Measurements from ENCODE around the gene ERI3. TPM values are rescaled to one million over a fixed set of nuclear protein-coding genes. Genes with fewer than 3 reads are reported as not detected.

The ERI3 gene
- total and polyA plus RNA-seq, 2 experiments from 2014 or later, result 59.4 to 93.2 TPM

DNA sequence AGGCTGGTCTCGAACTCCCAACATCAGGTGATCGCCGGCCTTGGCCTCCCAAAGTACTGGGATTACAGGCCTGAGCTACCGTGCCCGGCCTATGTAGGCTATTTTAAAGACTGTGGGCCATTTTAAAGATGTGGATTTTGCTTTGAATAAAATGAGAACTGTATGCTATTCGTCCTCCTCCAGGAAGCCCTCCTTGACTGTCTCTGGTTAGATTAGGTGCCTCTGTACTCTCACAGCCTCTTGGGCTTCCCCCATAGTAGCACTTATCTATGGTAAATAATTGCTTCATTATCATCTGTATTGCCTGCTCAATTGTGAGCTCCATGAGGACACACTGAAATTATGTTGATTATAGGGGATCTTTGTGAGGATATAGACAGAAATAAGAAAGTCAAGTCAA, 20.5 kb upstream of the ERI3 start:
- DNase-seq (ENCODE audit: low spot score), result no peak
- 93% methylated on average over 6 of the region's 6 CpGs for WGBS (ENCODE audit: low lambda C conversion rate, missing lambda C conversion rate)
- Histone ChIP-seq H4K20me1 (ENCODE audit: insufficient read depth, poor library complexity, severe bottlenecking) (no peaks in the 10 kb centered on the region), H3K9me3 (ENCODE audit: low read depth) (no peaks in the 10 kb centered on the region), H3K79me2 (no peaks in the 10 kb centered on the region), H3K4me2 (no peak overlapping the region), H2AFZ (no peak overlapping the region), H3K9me2 (replicated peaks; ENCODE audit: insufficient read depth) (no peaks in the 10 kb centered on the region), H3K36me3 (replicated peaks; ENCODE audit: insufficient read depth, low read depth) (no peaks in the 10 kb centered on the region), H3K27ac (no peak overlapping the region), H3K4me1 (ENCODE audit: insufficient read depth) (no peaks in the 10 kb centered on the region), H3K4me3 (no peak overlapping the region), H3K27me3 (peaks cover under 1% of the 10 kb centered on the region)
- TF ChIP-seq CTCF (IDR thresholded peaks at IDR 0.05; ENCODE audit: poor library complexity) (no peak), EZH2 (IDR thresholded peaks at IDR 0.05; ENCODE audit: borderline replicate concordance) (no peak), EZH2phosphoT487 (IDR thresholded peaks at IDR 0.05; ENCODE audit: low read depth, severe bottlenecking, unreplicated experiment) (no peak)

- no peak overlapping the region for H3K4me3 ChIP-seq
- TF ChIP-seq EZH2 (IDR thresholded peaks at IDR 0.05; ENCODE audit: borderline replicate concordance), result no peak
- no peak for TF ChIP-seq CTCF (IDR thresholded peaks at IDR 0.05; ENCODE audit: poor library complexity)
- no peak for TF ChIP-seq EZH2phosphoT487 (IDR thresholded peaks at IDR 0.05; ENCODE audit: low read depth, severe bottlenecking, unreplicated experiment)
- H3K4me1 ChIP-seq (ENCODE audit: insufficient read depth), result no peaks in the 10 kb centered on the region
- no peaks in the 10 kb centered on the region for H3K9me2 ChIP-seq (replicated peaks; ENCODE audit: insufficient read depth)
- no peaks in the 10 kb centered on the region for H3K9me3 ChIP-seq (ENCODE audit: low read depth)
- no peak overlapping the region for H3K4me2 ChIP-seq
- H3K27ac ChIP-seq, result no peak overlapping the region
- no peak for DNase-seq (ENCODE audit: low spot score)
- H3K27me3 ChIP-seq, result peaks cover 3% of the 10 kb centered on the region
- H3K36me3 ChIP-seq (replicated peaks; ENCODE audit: insufficient read depth, low read depth), result no peaks in the 10 kb centered on the region
- no peak overlapping the region for H2AFZ ChIP-seq
- no peaks in the 10 kb centered on the region for H3K79me2 ChIP-seq
- no peaks in the 10 kb centered on the region for H4K20me1 ChIP-seq (ENCODE audit: insufficient read depth, poor library complexity, severe bottlenecking)
These were observed 16.1 kb upstream of the ERI3 start for GRCh38 chr1:44371206-44371605.

GRCh38 chr1:44368471-44369151, 13.6 kb upstream of the ERI3 start:
- Histone ChIP-seq H3K27me3 (peaks cover 3% of the 10 kb centered on the region), H3K79me2 (no peaks in the 10 kb centered on the region), H3K9me2 (replicated peaks; ENCODE audit: insufficient read depth) (no peaks in the 10 kb centered on the region), H3K4me1 (ENCODE audit: insufficient read depth) (no peaks in the 10 kb centered on the region), H3K27ac (no peak overlapping the region), H3K36me3 (replicated peaks; ENCODE audit: insufficient read depth, low read depth) (no peaks in the 10 kb centered on the region), H2AFZ (no peak overlapping the region), H3K4me3 (no peak overlapping the region), H3K4me2 (no peak overlapping the region), H4K20me1 (ENCODE audit: insufficient read depth, poor library complexity, severe bottlenecking) (no peaks in the 10 kb centered on the region), H3K9me3 (ENCODE audit: low read depth) (no peaks in the 10 kb centered on the region)
- 79% methylated on average over 12 of the region's 12 CpGs for WGBS (ENCODE audit: low lambda C conversion rate, missing lambda C conversion rate)
- TF ChIP-seq CTCF (IDR thresholded peaks at IDR 0.05; ENCODE audit: poor library complexity), result no peak
- TF ChIP-seq EZH2 (IDR thresholded peaks at IDR 0.05; ENCODE audit: borderline replicate concordance), result no peak
- TF ChIP-seq EZH2phosphoT487 (IDR thresholded peaks at IDR 0.05; ENCODE audit: low read depth, severe bottlenecking, unreplicated experiment), result no peak
- DNase-seq (ENCODE audit: low spot score), result no peak
